H1 (cell line): ENCODE results near the gene RBMS1. TPM values are rescaled to one million over a fixed set of nuclear protein-coding genes. Genes with fewer than 3 reads are reported as not detected.
A peak's percentile ranks its signal among the peaks of the same experiment; 100 is the strongest.

Source experiments
- CTCF ChIA-PET: fragments of 300-600 bp; sonication (Branson Sonifier 250); formaldehyde crosslinking; loops from one replicate; lab custom pipeline; 2021; ENCODE audit not compliant: partially characterized antibody; lab: Charles Lee
- POLR2A ChIA-PET: fragments of 300-600 bp; sonication (Branson Sonifier 250); formaldehyde crosslinking; loops from one replicate; lab custom pipeline; 2021; ENCODE audit warnings: inconsistent platforms; ENCODE audit not compliant: partially characterized antibody; lab: Charles Lee
- DNase-seq, 2 experiments: peaks; one replicate each; pipeline versions ENCODE4 v3.0.0 to v3.0.0-alpha.2; 2010 to 2022; ENCODE audit warnings: low spot score in 2 of 2, low read depth in 1 of 2, mixed read lengths in 1 of 2
- FAIRE-seq: peaks from 2 replicates; lab custom pipeline; 2011; peaks lifted over from hg19 to GRCh38; lab: Jason Lieb, UNC
- H2AFZ ChIP-seq: 2 replicates; pipeline ENCODE4 v1.8.1; 2012; ENCODE audit warnings: low read length, inconsistent platforms
- H2AK5ac ChIP-seq: 2 replicates; pipeline ENCODE4 v1.6.1; 2013; ENCODE audit warnings: low read depth, low read length
- H2BK120ac ChIP-seq: replicated peaks from 2 replicates; pipeline ENCODE3; 2013; ENCODE audit warnings: low read depth, low read length, inconsistent platforms
- H2BK12ac ChIP-seq: 2 replicates; pipeline ENCODE4 v1.6.1; 2013; ENCODE audit warnings: low read depth, low read length
- H2BK15ac ChIP-seq: 2 replicates; pipeline ENCODE4 v1.6.1; 2013; ENCODE audit warnings: low read length
- H2BK20ac ChIP-seq: 2 replicates; pipeline ENCODE4 v1.6.1; 2013; ENCODE audit warnings: low read length
- H2BK5ac ChIP-seq: 2 replicates; pipeline ENCODE4 v1.6.1; 2013; ENCODE audit warnings: low read depth, low read length
- H3K14ac ChIP-seq: 2 replicates; pipeline ENCODE4 v1.6.1; 2013; ENCODE audit warnings: inconsistent platforms; ENCODE audit not compliant: insufficient read length
- H3K18ac ChIP-seq: 2 replicates; pipeline ENCODE4 v1.6.1; 2013; ENCODE audit warnings: low read length; ENCODE audit errors: extremely low read depth
- H3K23ac ChIP-seq: 2 replicates; pipeline ENCODE4 v1.6.1; 2013; ENCODE audit warnings: inconsistent platforms; ENCODE audit not compliant: insufficient read length
- H3K23me2 ChIP-seq: 2 replicates; pipeline ENCODE4 v1.6.1; 2013; ENCODE audit warnings: low read depth, low read length
- H3K27ac ChIP-seq: 2 replicates; pipeline ENCODE4 v1.6.1; 2011; ENCODE audit warnings: low read depth, low read length, inconsistent platforms
- H3K27me3 ChIP-seq, 4 experiments: replicated peaks in 1 of 4; 1 replicate in 1 of 4; 2 replicates in 3 of 4; pipeline versions ENCODE4 v1.6.1 to v1.8.1; 2011 to 2013; ENCODE audit warnings: low read length in 3 of 4, mild to moderate bottlenecking in 3 of 4, inconsistent platforms in 2 of 4, mixed read lengths in 2 of 4, moderate library complexity in 1 of 4; ENCODE audit not compliant: control insufficient read depth in 3 of 4, insufficient read depth in 3 of 4; ENCODE audit errors: extremely low read depth in 1 of 4
- H3K36me3 ChIP-seq, 4 experiments: 2 replicates each; pipeline versions ENCODE4 v1.6.1 to v1.8.1; 2011 to 2013; ENCODE audit warnings: mild to moderate bottlenecking in 4 of 4, low read length in 3 of 4, moderate library complexity in 2 of 4, control low read depth in 1 of 4, inconsistent platforms in 1 of 4; ENCODE audit not compliant: insufficient read depth in 4 of 4, control insufficient read depth in 2 of 4
- H3K4ac ChIP-seq: replicated peaks from 2 replicates; pipeline ENCODE3; 2013; ENCODE audit warnings: low read length, low read depth, mixed read lengths, inconsistent platforms; ENCODE audit not compliant: insufficient read length
- H3K4me1 ChIP-seq, 4 experiments: replicated peaks in 1 of 4; 1 replicate in 1 of 4; 2 replicates in 3 of 4; pipeline versions ENCODE4 v1.6.1 to v1.8.1; 2011 to 2013; ENCODE audit warnings: low read length in 3 of 4, inconsistent platforms in 2 of 4, mixed read lengths in 1 of 4; ENCODE audit not compliant: insufficient read depth in 4 of 4, control insufficient read depth in 3 of 4
- H3K4me2 ChIP-seq, 2 experiments: 2 replicates each; pipeline versions ENCODE4 v1.6.1 to v1.8.1; 2011 to 2013; ENCODE audit warnings: low read depth in 2 of 2, low read length in 2 of 2, control low read depth in 1 of 2, inconsistent platforms in 1 of 2, mild to moderate bottlenecking in 1 of 2; ENCODE audit not compliant: insufficient read depth in 1 of 2
- H3K4me3 ChIP-seq, 4 experiments: fragments of 200-600, 300-600 bp in 1 of 4; sonication (generic), shearing (Covaris generic), sonication (Bioruptor Twin) in 1 of 4; 2 replicates each; pipeline versions ENCODE4 v1.5.1 to v1.8.1; 2011 to 2016; ENCODE audit warnings: low read length in 4 of 4, low read depth in 3 of 4, control low read depth in 2 of 4, inconsistent platforms in 2 of 4, mild to moderate bottlenecking in 2 of 4, mixed read lengths in 1 of 4, moderate library complexity in 1 of 4; ENCODE audit not compliant: insufficient read depth in 2 of 4; ENCODE audit errors: extremely low read depth in 1 of 4
- H3K56ac ChIP-seq: replicated peaks from 2 replicates; pipeline ENCODE3; 2013; ENCODE audit warnings: low read depth, mild to moderate bottlenecking, mixed read lengths, low read length, inconsistent platforms; ENCODE audit not compliant: insufficient read length
- H3K79me1 ChIP-seq: 2 replicates; pipeline ENCODE4 v1.6.1; 2013; ENCODE audit warnings: low read depth, low read length, control low read depth
- H3K79me2 ChIP-seq, 2 experiments: 2 replicates each; pipeline versions ENCODE4 v1.6.1 to v1.8.1; 2012 to 2013; ENCODE audit warnings: low read length in 2 of 2, mild to moderate bottlenecking in 2 of 2, inconsistent platforms in 1 of 2; ENCODE audit not compliant: insufficient read depth in 2 of 2, control insufficient read depth in 1 of 2
- H3K9ac ChIP-seq, 4 experiments: replicated peaks in 1 of 4; 1 replicate in 1 of 4; 2 replicates in 3 of 4; pipeline versions ENCODE4 v1.6.1 to v1.8.1; 2011 to 2013; ENCODE audit warnings: low read depth in 3 of 4, low read length in 3 of 4, control low read depth in 2 of 4, mild to moderate bottlenecking in 2 of 4, moderate library complexity in 2 of 4, inconsistent platforms in 1 of 4; ENCODE audit errors: extremely low read depth in 1 of 4
- H3K9me3 ChIP-seq, 2 experiments: 2 replicates each; pipeline versions ENCODE4 v1.6.1 to v1.8.1; 2012 to 2013; ENCODE audit warnings: mild to moderate bottlenecking in 2 of 2, moderate library complexity in 2 of 2, control low read depth in 1 of 2, inconsistent platforms in 1 of 2, low read depth in 1 of 2, low read length in 1 of 2, mixed read lengths in 1 of 2; ENCODE audit not compliant: insufficient read depth in 2 of 2
- H4K20me1 ChIP-seq, 2 experiments: replicated peaks in 1 of 2; 2 replicates each; pipeline versions ENCODE3 to v1.8.1; 2011 to 2013; ENCODE audit warnings: inconsistent platforms in 2 of 2, low read length in 2 of 2, mild to moderate bottlenecking in 1 of 2; ENCODE audit not compliant: insufficient read depth in 2 of 2, control insufficient read depth in 1 of 2
- H4K5ac ChIP-seq: 2 replicates; pipeline ENCODE4 v1.6.1; 2013; ENCODE audit warnings: low read length, low read depth, mixed read lengths, inconsistent platforms; ENCODE audit not compliant: insufficient read length
- H4K8ac ChIP-seq: 2 replicates; pipeline ENCODE4 v1.8.0; 2013; ENCODE audit warnings: mild to moderate bottlenecking, moderate library complexity, low read length, inconsistent platforms; ENCODE audit not compliant: insufficient read depth; ENCODE audit errors: extremely low read depth
- H4K91ac ChIP-seq: replicated peaks from 2 replicates; pipeline ENCODE3; 2013; ENCODE audit warnings: low read length, mixed read lengths, inconsistent platforms; ENCODE audit not compliant: insufficient read length
- BACH1 ChIP-seq: IDR thresholded peaks from 2 replicates; pipeline ENCODE4 v1.6.1; 2012; ENCODE audit warnings: low read length, improper control_type of control experiment
- CHD1 ChIP-seq: IDR thresholded peaks from 2 replicates; pipeline ENCODE4 v1.6.1; 2012; ENCODE audit warnings: low read depth, low read length, improper control_type of control experiment
- CHD2 ChIP-seq: IDR thresholded peaks from 2 replicates; pipeline ENCODE4 v1.6.1; 2012; ENCODE audit warnings: low read length, improper control_type of control experiment
- FOSL1 ChIP-seq: IDR thresholded peaks from 2 replicates; pipeline ENCODE4 v1.6.1; 2011; ENCODE audit warnings: mild to moderate bottlenecking, low read depth, low read length, moderate library complexity; ENCODE audit not compliant: insufficient read depth
- GABPA ChIP-seq: IDR thresholded peaks from 2 replicates; pipeline ENCODE4 v1.6.1; 2011; ENCODE audit warnings: mild to moderate bottlenecking, low read length, moderate library complexity, borderline replicate concordance; ENCODE audit not compliant: insufficient read depth
- NRF1 ChIP-seq: IDR thresholded peaks from 2 replicates; pipeline ENCODE4 v1.6.1; 2011; ENCODE audit warnings: mild to moderate bottlenecking, low read depth, low read length, improper control_type of control experiment
- POLR2A ChIP-seq, 2 experiments: IDR thresholded peaks; 1 replicate in 1 of 2; 2 replicates in 1 of 2; pipeline ENCODE4 v1.6.1; 2011; ENCODE audit warnings: low read depth in 2 of 2, low read length in 2 of 2, mild to moderate bottlenecking in 2 of 2; ENCODE audit errors: control extremely low read depth in 1 of 2
- POU5F1 ChIP-seq: IDR thresholded peaks from 2 replicates; pipeline ENCODE4 v1.6.1; 2011; ENCODE audit warnings: low read depth, mild to moderate bottlenecking, low read length, moderate library complexity
- SIX5 ChIP-seq: IDR thresholded peaks from 2 replicates; pipeline ENCODE4 v1.6.1; 2011; ENCODE audit warnings: mild to moderate bottlenecking, low read depth, low read length
- TAF7 ChIP-seq: optimal IDR thresholded peaks from 2 replicates; pipeline ENCODE3; 2011; ENCODE audit warnings: low read depth, mild to moderate bottlenecking, inconsistent platforms, low read length, moderate library complexity, borderline replicate concordance
- WGBS, 2 experiments: shearing (Covaris generic) in 1 of 2; methylation state at CpG; one replicate each; pipeline versions ENCODE4 v1.1.6 to v1.1.7; 2013 to 2015; ENCODE audit warnings: low lambda C conversion rate in 2 of 2, mixed read lengths in 2 of 2, inconsistent platforms in 1 of 2, low coverage in 1 of 2, missing lambda C conversion rate in 1 of 2; ENCODE audit not compliant: insufficient replicate concordance in 2 of 2, insufficient coverage in 1 of 2, insufficient read length in 1 of 2; ENCODE audit errors: extremely low coverage in 1 of 2, missing lambda C conversion rate in 1 of 2; 5-methylcytosine and 5-hydroxymethylcytosine counted together
- polyA plus RNA-seq, 7 experiments: library from polyadenylated mRNA; depleted of rRNA in 3 of 7; stranded (reverse) in 5 of 7; unstranded in 2 of 7; fragments of >200 nt in 5 of 7; fragments of 200-250 nt in 2 of 7; gene quantifications; 1 replicate in 5 of 7; 2 replicates in 1 of 7; 4 replicates in 1 of 7; pipeline versions ENCODE4 v1.2.1 to v1.2.3, GENCODE V29; 2011 to 2013; ENCODE audit warnings: missing spikeins in 2 of 7, mixed read lengths in 2 of 7
- total RNA-seq: library from RNA; stranded (reverse); fragmentation: NEBNext Ultra II Directional; extraction: Animal tissue kit (Norgen Biotek cat#: 25700); gene quantifications from 2 replicates; pipeline ENCODE4 v1.2.1, GENCODE V29; 2021
- TF ChIP-seq, protein P1 (sequence below): IDR thresholded peaks from 2 replicates; pipeline ENCODE4 v1.6.1; 2012; ENCODE audit warnings: inconsistent platforms

Gene RBMS1
- total and polyA plus RNA-seq, 2 of the 8 experiments (the other 6 are each of a cell fraction or from before 2014, with no cell fraction given): 53.7 to 60.0 TPM

DNA sequence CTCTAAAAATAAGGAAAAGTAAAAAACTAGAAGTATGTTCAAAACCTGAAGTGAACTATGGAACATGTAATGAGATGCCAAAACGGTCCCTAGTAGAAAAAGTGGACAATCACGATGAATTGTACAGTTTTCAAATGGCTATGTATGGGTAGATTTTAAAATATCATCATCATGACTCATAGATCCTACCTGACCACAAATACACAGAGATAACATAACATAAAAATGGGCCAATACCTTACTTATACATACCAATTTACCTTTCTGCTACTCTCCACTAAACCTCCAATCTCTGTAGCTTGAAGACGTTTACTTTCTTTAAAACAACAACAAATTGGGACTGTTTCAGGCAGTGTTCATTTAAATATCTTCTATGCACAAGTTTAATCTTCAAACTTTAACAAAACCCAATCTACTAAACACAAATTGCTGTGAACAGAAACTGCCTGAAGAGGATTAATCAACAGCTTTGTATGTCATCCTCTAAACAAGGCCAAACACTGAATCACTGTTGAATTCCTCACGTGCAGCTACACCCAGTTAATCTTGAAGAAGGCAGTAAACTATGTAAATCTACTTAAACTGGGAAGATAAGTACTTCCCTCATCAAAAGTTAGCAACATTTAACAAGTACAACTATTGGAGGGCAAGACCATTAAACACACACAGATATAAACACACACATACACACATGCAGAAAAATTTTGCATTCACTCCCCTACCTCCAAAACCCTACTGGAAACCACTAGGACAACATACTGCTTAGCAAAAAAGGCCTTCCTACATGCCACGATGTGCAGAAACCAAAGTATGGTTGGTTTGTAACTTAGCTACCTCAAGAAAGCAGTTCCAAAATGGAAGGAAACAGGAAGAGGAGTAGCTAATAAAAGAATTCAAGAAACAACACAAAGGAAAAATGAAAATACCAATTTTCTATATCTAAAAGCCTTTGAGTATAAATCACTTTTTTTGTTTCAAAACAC is 90.3 kb downstream of the RBMS1 start:
- H2AK5ac ChIP-seq: no peak overlapping the region
- no peak for DNase-seq
- no peak overlapping the region for H3K4me2 ChIP-seq
- H3K79me1 ChIP-seq: peaks cover 3% of the 10 kb centered on the region
- H4K91ac ChIP-seq: no peak overlapping the region
- POLR2A ChIA-PET: interaction anchor here (1.2 to 1.6 kb wide), 3 partner anchors 9 to 84 kb away, joined by 3 to 4 read pairs (median 3); no protein-coding TSS in a partner anchor
- no peak overlapping the region for H3K9ac ChIP-seq
- WGBS, 2 experiments: 88% methylated on average over 5 of the region's 5 CpGs; no CpG with 5 or more reads in 1 of the 2 experiments
- no peak overlapping the region for H4K8ac ChIP-seq
- no peak overlapping the region for H3K23ac ChIP-seq
- H3K27me3 ChIP-seq: peaks cover 5 to 20% (median 11%) of the 10 kb centered on the region in 4 experiments; a peak in 6 of 7 replicates
- H3K27ac ChIP-seq: no peak overlapping the region
- H3K36me3 ChIP-seq: no peaks in the 10 kb centered on the region
- no peak overlapping the region for H3K4me3 ChIP-seq
- H2BK120ac ChIP-seq: no peak overlapping the region
- FAIRE-seq: peak; percentile 7
- no peak overlapping the region for H4K5ac ChIP-seq
- H2BK20ac ChIP-seq: no peak overlapping the region
- no peak overlapping the region for H2AFZ ChIP-seq
- H3K14ac ChIP-seq: no peak overlapping the region
- H3K18ac ChIP-seq: no peak overlapping the region
- H2BK15ac ChIP-seq: no peak overlapping the region
- no peak overlapping the region for H3K4ac ChIP-seq
- no peak overlapping the region for H2BK5ac ChIP-seq
- H3K23me2 ChIP-seq: peaks cover 12% of the 10 kb centered on the region
- no peak overlapping the region for H3K56ac ChIP-seq
- CTCF ChIA-PET: interaction anchor here (0.7 to 2.9 kb wide), 13 partner anchors 15 to 591 kb away, joined by 3 to 15 read pairs (median 4); no protein-coding TSS in a partner anchor
- H3K4me1 ChIP-seq: peaks cover 4 to 21% (median 10%) of the 10 kb centered on the region in 4 experiments; a peak in 6 of 7 replicates
- peaks cover 25 to 32% of the 10 kb centered on the region in 2 experiments for H4K20me1 ChIP-seq
- peaks cover 0 to 67% of the 10 kb centered on the region in 2 experiments; a peak in 3 of 4 replicates for H3K79me2 ChIP-seq
- no peaks in the 10 kb centered on the region for H3K9me3 ChIP-seq
- no peak overlapping the region for H2BK12ac ChIP-seq
- no peak for TF ChIP-seq CHD2
- TF ChIP-seq, protein P1, sequence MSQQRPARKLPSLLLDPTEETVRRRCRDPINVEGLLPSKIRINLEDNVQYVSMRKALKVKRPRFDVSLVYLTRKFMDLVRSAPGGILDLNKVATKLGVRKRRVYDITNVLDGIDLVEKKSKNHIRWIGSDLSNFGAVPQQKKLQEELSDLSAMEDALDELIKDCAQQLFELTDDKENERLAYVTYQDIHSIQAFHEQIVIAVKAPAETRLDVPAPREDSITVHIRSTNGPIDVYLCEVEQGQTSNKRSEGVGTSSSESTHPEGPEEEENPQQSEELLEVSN: no peak
- TF ChIP-seq CHD1: no peak
- no peak for TF ChIP-seq POU5F1
- TF ChIP-seq NRF1: no peak
- no peak for TF ChIP-seq SIX5
- no peak for TF ChIP-seq GABPA
- TF ChIP-seq FOSL1: no peak
- TF ChIP-seq BACH1: no peak
- TF ChIP-seq POLR2A (IDR thresholded peaks at IDR 0.05; ENCODE audit: control extremely low read depth in 1 of 2, low read depth in 2 of 2, low read length in 2 of 2): no peak
- no peak for TF ChIP-seq TAF7
